ENCODE data around the gene HIPK1. TPM values are rescaled to one million over a fixed set of nuclear protein-coding genes. Genes with fewer than 3 reads are reported as not detected.
"Not testable (repeated sequence)": the region's sequence is repeated elsewhere in the genome, so short reads cannot be mapped to it uniquely, and the experiment has no call there.

HIPK1 gene
- total RNA-seq, 5 donors from 2014 or later (not counting 1 experiment from before 2014, with no cell fraction given): 99.5 to 189 (median 103) TPM

GRCh38 chr1:114003431-114003830 lies 74.3 kb downstream of the HIPK1 start:
- Mint-ChIP-seq H3K27ac (no peak overlapping the region), H3K4me3 (no peak overlapping the region), H3K4me1 (peaks cover 0 to 2% (median 2%) of the 10 kb centered on the region in 3 donors), H3K36me3 (no peaks in the 10 kb centered on the region), H3K9me3 (no peaks in the 10 kb centered on the region), H3K27me3 (peaks cover 5 to 8% of the 10 kb centered on the region in 2 donors)
- no peaks in the 10 kb centered on the region for H3K4me1 ChIP-seq (ENCODE audit: control insufficient read depth in 1 of 2, extremely low read depth in 1 of 2, insufficient read depth in 2 of 2, low read length in 2 of 2)
- CTCF ChIA-PET: no interaction called here
- no peaks in the 10 kb centered on the region for H3K9me3 ChIP-seq
- H3K27ac ChIP-seq (ENCODE audit: low read length): no peak overlapping the region
- ATAC-seq (replicated peaks in 1 of 4) (no peak), DNase-seq (no peak)
- POLR2A ChIA-PET: no interaction called here
- peaks cover 0 to 19% of the 10 kb centered on the region in 2 experiments for H3K27me3 ChIP-seq (replicated peaks in 1 of 2; ENCODE audit: control insufficient read depth in 2 of 2, extremely low read depth in 1 of 2, insufficient read depth in 2 of 2, low read length in 1 of 2)
- no peak overlapping the region for H3K4me3 ChIP-seq (ENCODE audit: control insufficient read depth in 1 of 2, extremely low read depth in 1 of 2, low read length in 1 of 2)
- WGBS (ENCODE audit: insufficient coverage): 58% methylated on average over 4 of the region's 5 CpGs
- H3K36me3 ChIP-seq (ENCODE audit: control insufficient read depth in 2 of 2, extremely low read depth in 1 of 2, insufficient read depth in 1 of 2, low read length in 1 of 2): no peaks in the 10 kb centered on the region

GRCh38 chr1:114006825-114007224 lies 77.7 kb downstream of the HIPK1 start:
- not testable (repeated sequence) for H3K4me3 Mint-ChIP-seq; ATAC-seq (replicated peaks in 1 of 4); H3K9me3 Mint-ChIP-seq; DNase-seq; H3K4me3 ChIP-seq (ENCODE audit: control insufficient read depth in 1 of 2, extremely low read depth in 1 of 2, low read length in 1 of 2); H3K36me3 Mint-ChIP-seq; H3K27ac ChIP-seq (ENCODE audit: low read length); H3K4me1 Mint-ChIP-seq; H3K36me3 ChIP-seq (ENCODE audit: control insufficient read depth in 2 of 2, extremely low read depth in 1 of 2, insufficient read depth in 1 of 2, low read length in 1 of 2); H3K27me3 Mint-ChIP-seq; H3K27ac Mint-ChIP-seq; H3K9me3 ChIP-seq; H3K4me1 ChIP-seq (ENCODE audit: control insufficient read depth in 1 of 2, extremely low read depth in 1 of 2, insufficient read depth in 2 of 2, low read length in 2 of 2)
- no CpG with 5 or more reads among the region's 4 CpGs for WGBS (ENCODE audit: insufficient coverage)
- POLR2A ChIA-PET: interaction anchor here in 1 of 2 donors (0.5 to 0.7 kb wide), 2 partner anchors 453 to 516 kb away, joined by 6 to 10 read pairs; no protein-coding TSS in a partner anchor
- CTCF ChIA-PET: interaction anchor here in 1 of 2 donors (0.7 kb wide), 1 partner anchor 417 kb away, joined by 10 read pairs; no protein-coding TSS in a partner anchor
- H3K27me3 ChIP-seq (replicated peaks in 1 of 2; ENCODE audit: control insufficient read depth in 2 of 2, extremely low read depth in 1 of 2, insufficient read depth in 2 of 2, low read length in 1 of 2): peaks cover 0 to 14% of the 10 kb centered on the region in 2 experiments

- H3K9me3 ChIP-seq: no peaks in the 10 kb centered on the region
- H3K4me1 ChIP-seq (ENCODE audit: control insufficient read depth in 1 of 2, extremely low read depth in 1 of 2, insufficient read depth in 2 of 2, low read length in 2 of 2): no peaks in the 10 kb centered on the region
- no peaks in the 10 kb centered on the region for H3K36me3 Mint-ChIP-seq
- no peak overlapping the region for H3K4me3 Mint-ChIP-seq
- H3K4me1 Mint-ChIP-seq: no peaks in the 10 kb centered on the region
- H3K27me3 Mint-ChIP-seq: peaks cover 7 to 8% of the 10 kb centered on the region in 2 donors
- peaks cover 0 to 5% of the 10 kb centered on the region in 2 experiments for H3K27me3 ChIP-seq (replicated peaks in 1 of 2; ENCODE audit: control insufficient read depth in 2 of 2, extremely low read depth in 1 of 2, insufficient read depth in 2 of 2, low read length in 1 of 2)
- no CpG with 5 or more reads among the region's 2 CpGs for WGBS (ENCODE audit: insufficient coverage)
- H3K36me3 ChIP-seq (ENCODE audit: control insufficient read depth in 2 of 2, extremely low read depth in 1 of 2, insufficient read depth in 1 of 2, low read length in 1 of 2): no peaks in the 10 kb centered on the region
- H3K27ac ChIP-seq (ENCODE audit: low read length): no peak overlapping the region
- ChIA-PET POLR2A (no interaction called here), CTCF (no interaction called here)
- DNase-seq (no peak), ATAC-seq (replicated peaks in 1 of 4) (no peak)
- no peak overlapping the region for H3K27ac Mint-ChIP-seq
- H3K4me3 ChIP-seq (ENCODE audit: control insufficient read depth in 1 of 2, extremely low read depth in 1 of 2, low read length in 1 of 2): no peak overlapping the region
- H3K9me3 Mint-ChIP-seq: no peaks in the 10 kb centered on the region
Measured at GRCh38 chr1:114008480-114008941, 79.4 kb downstream of the HIPK1 start.

DNA sequence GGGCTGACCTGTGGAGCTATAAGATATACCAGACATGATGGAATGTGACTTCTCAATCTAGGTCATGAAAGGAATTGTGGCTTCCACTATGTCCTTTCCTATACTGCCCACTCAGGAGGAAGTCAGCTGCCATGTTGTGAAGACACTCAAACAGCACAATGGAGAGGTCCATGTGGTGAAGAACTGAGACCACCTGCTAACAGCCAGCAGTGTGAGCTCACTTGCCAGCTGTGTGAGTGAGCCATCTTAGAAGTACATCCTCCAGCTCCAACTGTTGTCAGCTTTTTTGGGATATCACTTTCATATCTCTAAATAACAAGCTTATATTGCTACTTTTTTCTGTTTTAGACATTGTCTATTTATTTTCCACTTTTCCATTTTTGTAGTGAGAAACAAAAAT lies 79.9 kb downstream of the HIPK1 start:
- no peak overlapping the region for H3K27ac ChIP-seq (ENCODE audit: low read length)
- ATAC-seq (replicated peaks in 1 of 4): no peak
- CTCF ChIA-PET: no interaction called here
- H3K27me3 ChIP-seq (replicated peaks in 1 of 2; ENCODE audit: control insufficient read depth in 2 of 2, extremely low read depth in 1 of 2, insufficient read depth in 2 of 2, low read length in 1 of 2): peaks cover 0 to 5% of the 10 kb centered on the region in 2 experiments
- no peak overlapping the region for H3K4me3 Mint-ChIP-seq
- no peaks in the 10 kb centered on the region for H3K4me1 ChIP-seq (ENCODE audit: control insufficient read depth in 1 of 2, extremely low read depth in 1 of 2, insufficient read depth in 2 of 2, low read length in 2 of 2)
- H3K27me3 Mint-ChIP-seq: peaks cover 5 to 7% of the 10 kb centered on the region in 2 donors
- no peak overlapping the region for H3K27ac Mint-ChIP-seq
- H3K4me3 ChIP-seq (ENCODE audit: control insufficient read depth in 1 of 2, extremely low read depth in 1 of 2, low read length in 1 of 2): no peak overlapping the region
- POLR2A ChIA-PET: no interaction called here
- DNase-seq: no peak
- H3K4me1 Mint-ChIP-seq: no peaks in the 10 kb centered on the region
- no peaks in the 10 kb centered on the region for H3K9me3 Mint-ChIP-seq
- H3K36me3 Mint-ChIP-seq: no peaks in the 10 kb centered on the region
- no peaks in the 10 kb centered on the region for H3K36me3 ChIP-seq (ENCODE audit: control insufficient read depth in 2 of 2, extremely low read depth in 1 of 2, insufficient read depth in 1 of 2, low read length in 1 of 2)
- no peaks in the 10 kb centered on the region for H3K9me3 ChIP-seq

DNA sequence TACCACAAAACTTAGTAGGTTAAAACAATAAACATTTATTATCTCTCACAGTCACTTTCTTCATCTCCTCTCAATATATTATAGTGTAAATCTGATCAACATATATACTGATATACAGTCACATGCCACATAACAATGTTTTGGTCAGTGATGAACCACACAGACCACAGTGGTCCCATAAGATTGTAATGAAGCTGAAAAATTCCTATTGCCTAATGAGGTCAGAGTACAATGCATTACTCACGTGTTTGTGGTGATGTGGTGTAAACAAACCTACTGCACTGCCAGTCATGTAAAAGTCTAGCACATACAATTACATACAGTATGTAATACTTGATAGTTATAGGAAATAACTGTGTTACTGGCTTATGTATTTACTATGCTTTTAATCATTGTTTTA lies 80.3 kb downstream of the HIPK1 start:
- Mint-ChIP-seq H3K27ac (no peak overlapping the region), H3K36me3 (no peaks in the 10 kb centered on the region), H3K9me3 (no peaks in the 10 kb centered on the region), H3K4me3 (no peak overlapping the region), H3K27me3 (peaks cover 5 to 7% of the 10 kb centered on the region in 2 donors), H3K4me1 (no peaks in the 10 kb centered on the region)
- POLR2A ChIA-PET: no interaction called here
- Histone ChIP-seq H3K27ac (ENCODE audit: low read length) (no peak overlapping the region), H3K27me3 (replicated peaks in 1 of 2; ENCODE audit: control insufficient read depth in 2 of 2, extremely low read depth in 1 of 2, insufficient read depth in 2 of 2, low read length in 1 of 2) (peaks cover 0 to 8% of the 10 kb centered on the region in 2 experiments), H3K36me3 (ENCODE audit: control insufficient read depth in 2 of 2, extremely low read depth in 1 of 2, insufficient read depth in 1 of 2, low read length in 1 of 2) (no peaks in the 10 kb centered on the region), H3K9me3 (no peaks in the 10 kb centered on the region), H3K4me3 (ENCODE audit: control insufficient read depth in 1 of 2, extremely low read depth in 1 of 2, low read length in 1 of 2) (no peak overlapping the region), H3K4me1 (ENCODE audit: control insufficient read depth in 1 of 2, extremely low read depth in 1 of 2, insufficient read depth in 2 of 2, low read length in 2 of 2) (no peaks in the 10 kb centered on the region)
- DNase-seq (no peak), ATAC-seq (replicated peaks in 1 of 4) (no peak)
- CTCF ChIA-PET: no interaction called here
- no CpG with 5 or more reads among the region's 1 CpG for WGBS (ENCODE audit: insufficient coverage)

DNA sequence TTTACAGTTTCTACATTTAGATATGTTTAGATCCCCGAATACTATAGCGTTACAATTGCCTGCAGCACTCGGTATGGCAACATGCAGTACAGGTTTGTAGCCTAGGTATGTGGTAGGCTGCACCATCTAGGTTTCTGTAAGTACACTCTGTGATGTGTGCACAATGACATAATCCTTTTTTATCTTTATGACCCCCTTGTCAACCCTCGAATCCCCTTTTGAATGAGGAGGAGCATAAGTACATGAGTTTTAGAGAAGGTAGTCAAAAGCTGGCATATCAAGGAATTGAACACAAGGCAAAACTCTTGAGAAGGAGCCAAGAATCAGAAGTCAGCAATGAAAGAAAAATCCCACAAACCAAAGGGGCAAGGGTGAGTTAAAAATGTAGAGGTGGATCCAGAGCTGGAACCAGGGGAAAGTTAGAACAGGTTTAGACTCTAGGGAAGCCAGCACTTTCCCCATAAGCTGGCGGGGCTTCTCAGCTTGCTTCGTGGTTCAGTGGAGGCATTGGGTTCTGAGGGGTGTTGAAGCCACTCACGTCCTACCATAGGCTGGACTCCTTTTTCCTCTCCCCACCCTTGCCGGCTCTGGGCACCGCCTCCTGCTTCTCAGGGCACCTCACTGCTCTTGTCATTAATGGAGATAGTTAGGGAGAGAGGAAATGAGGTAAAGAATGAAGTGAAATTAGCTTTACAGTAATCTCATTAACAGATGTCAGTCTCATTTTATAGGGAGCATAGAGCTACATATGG lies 81.5 kb downstream of the HIPK1 start:
- ChIA-PET POLR2A (no interaction called here), CTCF (interaction anchor here in 1 of 2 donors (0.6 kb wide), 1 partner anchor 82 kb away, joined by 3 read pairs; no protein-coding TSS in a partner anchor)
- peak in 1 of 35 experiments; percentile 5 for DNase-seq
- H3K4me3 ChIP-seq (ENCODE audit: control insufficient read depth in 1 of 2, extremely low read depth in 1 of 2, low read length in 1 of 2): no peak overlapping the region
- H3K36me3 ChIP-seq (ENCODE audit: control insufficient read depth in 2 of 2, extremely low read depth in 1 of 2, insufficient read depth in 1 of 2, low read length in 1 of 2): no peaks in the 10 kb centered on the region
- H3K9me3 ChIP-seq: no peaks in the 10 kb centered on the region
- Mint-ChIP-seq H3K27ac (no peak overlapping the region), H3K9me3 (no peaks in the 10 kb centered on the region), H3K27me3 (peaks cover 8 to 13% of the 10 kb centered on the region in 2 donors), H3K36me3 (no peaks in the 10 kb centered on the region), H3K4me3 (no peak overlapping the region), H3K4me1 (no peaks in the 10 kb centered on the region)
- H3K4me1 ChIP-seq (ENCODE audit: control insufficient read depth in 1 of 2, extremely low read depth in 1 of 2, insufficient read depth in 2 of 2, low read length in 2 of 2): no peaks in the 10 kb centered on the region
- no peak for ATAC-seq (replicated peaks in 1 of 4)
- H3K27ac ChIP-seq (ENCODE audit: low read length): no peak overlapping the region
- WGBS (ENCODE audit: insufficient coverage): no CpG with 5 or more reads among the region's 9 CpGs
- peaks cover 0 to 4% of the 10 kb centered on the region in 2 experiments for H3K27me3 ChIP-seq (replicated peaks in 1 of 2; ENCODE audit: control insufficient read depth in 2 of 2, extremely low read depth in 1 of 2, insufficient read depth in 2 of 2, low read length in 1 of 2)
